Measurements from ENCODE around the gene PRIMA1.
"Not testable (repeated sequence)": the region's sequence is repeated elsewhere in the genome, so short reads cannot be mapped to it uniquely, and the experiment has no call there.

PRIMA1 gene, protein sequence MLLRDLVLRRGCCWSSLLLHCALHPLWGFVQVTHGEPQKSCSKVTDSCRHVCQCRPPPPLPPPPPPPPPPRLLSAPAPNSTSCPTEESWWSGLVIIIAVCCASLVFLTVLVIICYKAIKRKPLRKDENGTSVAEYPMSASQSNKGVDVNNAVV

GRCh38 chr14:93788293-93788542 lies at the start of gene PRIMA1:
PRIMA1 (minus strand) TSS chr14:93788485; CDS start chr14:93787718, 767 bp downstream.
- DNase-seq (ENCODE audit: low read depth), result no peak

- DNase-seq (ENCODE audit: low read depth), result no peak
Observed at GRCh38 chr14:93834699-93835371, 46.5 kb upstream of the PRIMA1 start.

DNA sequence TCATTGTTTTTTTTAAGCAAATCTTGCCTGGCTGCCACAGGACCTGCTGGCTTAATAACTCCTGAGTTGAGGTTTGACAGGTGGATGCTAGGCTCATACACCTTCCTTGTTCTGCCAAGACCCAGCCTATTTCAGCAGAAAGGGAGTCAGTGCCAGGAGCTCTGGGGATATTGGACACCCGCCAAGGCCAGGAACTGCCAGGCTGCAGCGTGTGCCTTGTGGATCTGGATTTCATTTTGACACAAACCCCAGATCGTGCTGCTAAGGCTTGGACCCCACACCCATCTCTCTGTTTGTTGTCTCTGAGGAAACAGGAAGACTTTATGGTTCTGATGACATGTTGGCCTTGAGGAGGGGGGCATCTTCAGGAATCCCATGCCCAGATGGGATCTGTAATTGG lies 44.4 kb upstream of the PRIMA1 start:
- no peak for DNase-seq (ENCODE audit: low read depth)

DNA sequence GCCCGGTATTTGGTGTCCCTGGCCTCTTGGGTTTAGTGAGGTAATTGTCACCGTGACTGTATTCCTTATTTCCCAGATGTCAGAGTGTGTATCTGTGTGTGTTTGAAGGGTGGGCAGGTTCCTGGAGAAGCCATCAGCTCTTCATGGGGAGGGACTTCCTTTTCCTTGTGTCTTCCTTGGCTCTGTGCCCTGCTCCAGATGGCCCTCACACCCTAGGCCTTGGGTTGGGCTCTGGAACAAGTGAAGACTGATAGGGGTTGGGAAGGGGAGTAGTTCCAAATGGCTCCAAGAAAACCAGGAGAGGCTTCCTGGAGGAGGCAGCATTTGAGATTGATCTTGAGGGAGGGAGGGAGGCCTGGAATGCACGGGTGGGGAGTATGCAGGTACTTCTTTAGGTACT lies 43.8 kb upstream of the PRIMA1 start:
- no peak for DNase-seq (ENCODE audit: low read depth)

DNA sequence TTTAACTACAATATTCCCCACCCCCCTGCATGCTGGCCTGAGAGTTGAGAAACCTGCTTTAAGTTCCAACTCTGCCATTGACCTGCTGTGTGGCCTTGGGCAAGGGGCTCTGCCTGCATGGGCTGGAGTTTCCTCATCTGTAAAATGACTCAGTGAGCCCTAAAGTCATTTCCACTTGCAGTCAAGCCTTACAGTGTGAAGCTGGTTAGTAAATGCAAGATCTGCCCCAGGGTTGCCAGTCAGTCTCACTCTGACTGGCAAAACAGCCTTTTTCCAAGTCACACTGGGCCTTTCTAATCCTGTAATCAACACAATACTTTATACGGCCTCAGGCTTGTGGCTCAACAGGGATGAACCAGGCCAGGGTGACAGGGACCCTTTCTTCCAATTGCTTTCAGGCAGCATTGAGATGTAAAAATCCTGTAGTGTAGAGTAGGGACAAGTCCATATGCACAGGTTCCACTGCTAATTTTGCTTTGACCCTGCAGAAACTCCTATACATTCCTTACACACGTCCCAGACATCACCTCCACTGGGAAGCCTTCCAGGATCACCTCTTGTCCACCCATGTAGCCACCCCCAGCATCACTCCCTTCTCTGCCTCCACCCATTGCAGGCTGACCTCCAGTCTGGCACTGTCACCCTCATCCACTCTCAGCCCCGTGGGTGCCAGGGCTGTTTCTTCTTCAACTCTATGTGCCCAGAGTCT lies 42.6 kb upstream of the PRIMA1 start:
- no peak for DNase-seq (ENCODE audit: low read depth)

GRCh38 chr14:93829839-93830481 lies 41.7 kb upstream of the PRIMA1 start:
- no peak for DNase-seq (ENCODE audit: low read depth)

DNA sequence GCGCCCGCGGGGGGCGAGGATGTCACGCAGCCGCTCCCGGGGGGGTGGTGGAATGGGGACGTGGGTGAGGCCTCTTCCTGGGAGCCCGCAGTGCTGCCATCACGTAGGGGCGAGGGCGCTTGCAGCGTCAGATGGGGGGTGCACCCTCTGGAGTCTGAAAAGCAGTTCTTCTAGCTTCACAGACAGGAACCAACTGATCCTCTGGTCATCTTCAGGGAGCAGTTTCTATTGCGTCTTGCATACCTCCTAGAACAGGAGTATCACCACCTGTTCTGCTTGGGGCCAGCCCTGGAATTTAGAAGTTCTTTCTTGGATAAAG lies 36.9 kb upstream of the PRIMA1 start:
- no peak for DNase-seq (ENCODE audit: low read depth)

DNA sequence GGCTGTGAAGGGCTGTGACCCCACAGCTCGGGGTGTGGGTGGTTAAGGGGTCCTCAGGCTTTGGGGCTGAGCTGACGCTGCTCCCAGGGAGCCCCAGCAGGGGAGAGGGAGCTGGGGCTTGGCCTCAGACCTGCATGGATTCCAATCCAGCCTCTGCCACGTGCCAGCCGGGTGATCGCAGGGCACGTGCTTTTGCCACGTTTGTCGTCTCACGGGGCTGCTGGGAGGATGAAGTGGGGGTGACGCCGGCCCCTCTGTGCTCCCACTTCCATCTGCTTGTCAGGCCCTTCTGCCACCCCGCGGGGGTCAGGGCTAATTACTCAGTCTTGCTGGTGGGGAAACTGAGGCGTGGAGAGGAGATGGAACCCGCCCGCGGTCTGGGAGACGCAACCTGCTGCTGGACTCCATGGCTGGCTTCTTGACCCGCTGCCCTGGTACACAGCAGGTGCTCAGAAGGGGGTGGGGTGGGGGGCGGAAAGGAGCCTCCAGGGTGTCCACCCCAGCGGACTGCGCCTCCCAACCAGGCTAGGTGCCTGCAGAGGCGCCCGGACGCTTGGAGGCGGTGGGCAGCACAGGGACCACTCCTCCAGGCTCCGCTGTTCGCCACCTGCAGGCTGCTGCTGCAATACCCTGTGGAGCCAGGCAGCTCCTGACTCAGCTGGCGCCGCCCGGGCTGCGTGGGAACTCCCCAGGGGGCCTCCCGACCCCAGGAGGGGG lies 36.4 kb upstream of the PRIMA1 start:
- no peak for DNase-seq (ENCODE audit: low read depth)

DNA sequence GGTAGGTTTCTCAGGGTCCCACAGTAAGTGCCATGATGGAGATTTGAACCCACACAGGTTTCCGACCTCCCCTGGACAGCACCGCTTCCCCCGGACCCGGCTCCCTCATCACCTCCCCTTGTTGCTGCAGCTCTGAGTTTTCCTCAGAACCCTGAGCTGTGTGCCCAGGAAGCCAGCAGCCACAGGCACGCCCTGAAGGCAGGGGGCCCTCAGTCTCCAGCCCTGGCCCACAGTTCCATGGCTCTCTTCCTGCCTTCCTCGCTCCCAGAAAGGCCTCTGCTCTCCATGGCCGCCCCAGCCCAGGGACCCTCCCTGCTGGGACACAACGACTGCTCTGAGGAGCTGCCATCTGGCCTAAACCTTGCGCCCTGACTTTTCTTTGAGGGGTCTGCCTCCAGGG lies 35.8 kb upstream of the PRIMA1 start:
- DNase-seq (ENCODE audit: low read depth), result no peak

DNA sequence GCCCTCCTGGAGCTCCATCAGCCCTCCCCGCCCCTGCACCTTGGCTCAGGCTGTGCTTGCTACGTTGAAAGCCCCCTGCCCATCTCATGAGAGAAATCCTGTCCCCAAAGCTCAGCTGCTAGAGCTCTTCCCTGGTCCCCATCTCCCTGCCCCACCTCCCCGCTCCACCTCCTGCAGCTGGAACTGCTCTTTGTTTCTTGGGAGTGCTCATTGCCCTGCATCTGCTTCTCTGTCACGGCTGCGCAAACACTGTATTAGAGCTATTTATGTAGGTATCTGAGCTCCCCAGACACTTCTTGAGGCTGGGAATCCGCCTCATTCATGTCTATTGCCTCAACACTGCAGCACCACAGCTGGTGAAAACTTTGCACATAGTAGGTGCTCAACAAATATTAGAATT lies 32.8 kb upstream of the PRIMA1 start:
- DNase-seq (ENCODE audit: low read depth), result no peak

- DNase-seq (ENCODE audit: low read depth), result no peak
Observed at GRCh38 chr14:93818857-93819256, 30.6 kb upstream of the PRIMA1 start.

- DNase-seq (ENCODE audit: low read depth), result no peak
Observed at GRCh38 chr14:93811676-93812075, 23.4 kb upstream of the PRIMA1 start.

GRCh38 chr14:93811020-93811419 lies 22.7 kb upstream of the PRIMA1 start:
- no peak for DNase-seq (ENCODE audit: low read depth)

GRCh38 chr14:93809491-93810420 lies 21.5 kb upstream of the PRIMA1 start:
- DNase-seq (ENCODE audit: low read depth), result not testable (repeated sequence)

DNA sequence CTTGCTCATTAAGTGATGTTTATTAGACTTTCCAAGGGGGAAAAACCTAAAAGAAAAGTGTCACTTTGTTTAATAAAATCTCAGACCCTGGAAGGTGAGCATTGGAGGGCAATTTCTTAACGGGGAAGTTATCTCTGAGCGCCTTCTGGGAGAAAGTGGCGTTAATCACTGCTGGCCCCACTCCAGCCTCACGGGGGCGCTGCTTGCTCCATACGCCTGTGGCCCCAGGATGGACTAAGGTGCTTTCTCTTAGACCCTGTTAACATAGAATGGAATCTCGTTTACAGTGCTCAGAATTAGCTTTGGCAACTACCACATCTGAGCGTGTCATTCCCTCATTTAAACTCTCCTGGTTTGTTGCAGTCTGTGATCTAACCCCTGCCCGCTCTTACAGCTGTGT lies 16.4 kb upstream of the PRIMA1 start:
- DNase-seq (ENCODE audit: low read depth), result no peak

DNA sequence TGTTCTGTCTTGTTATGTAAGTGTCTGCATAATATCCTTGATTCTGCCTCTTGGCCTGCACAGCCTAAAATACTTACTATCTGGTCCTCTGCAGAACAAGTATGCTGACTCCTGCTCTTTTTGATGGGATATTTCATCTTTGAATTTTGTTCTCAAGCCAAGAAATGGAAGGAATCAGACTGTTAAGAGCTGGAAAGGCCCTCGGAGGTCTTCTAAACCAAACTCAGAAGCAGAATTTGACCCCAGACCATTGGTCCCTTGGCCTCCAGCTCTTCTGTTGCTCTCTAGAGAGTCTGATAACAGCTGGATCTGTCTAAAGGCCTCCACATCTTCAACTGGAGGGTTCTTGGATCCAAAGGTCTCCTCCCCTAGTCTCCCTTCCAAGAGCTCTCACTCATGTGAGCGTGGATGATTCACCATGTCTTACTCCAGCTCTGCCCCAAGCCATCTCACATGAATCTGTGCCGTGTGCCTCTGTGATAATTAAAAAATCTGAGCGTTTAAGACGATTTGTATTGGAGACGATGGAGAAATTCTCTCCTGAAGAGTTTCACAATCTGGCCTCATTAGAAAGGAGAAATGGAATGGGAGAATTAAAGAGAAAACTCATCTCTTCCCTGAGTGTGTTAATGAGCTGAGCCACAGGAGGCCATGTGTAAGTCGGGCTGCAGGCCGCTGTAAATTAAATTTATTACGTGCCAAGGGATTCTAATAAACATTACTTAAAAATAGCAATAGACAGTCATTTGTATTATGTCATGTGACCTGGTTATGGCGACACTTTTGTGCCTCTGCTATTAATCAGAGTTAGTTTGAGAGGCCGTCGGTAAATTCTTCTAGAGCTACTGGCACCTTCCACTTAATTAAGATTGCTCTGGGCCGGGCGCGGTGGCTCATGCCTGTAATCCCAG lies 15.4 kb upstream of the PRIMA1 start:
- DNase-seq (ENCODE audit: low read depth), result no peak

- DNase-seq (ENCODE audit: low read depth), result no peak
Observed at GRCh38 chr14:93799989-93800921, 12.0 kb upstream of the PRIMA1 start.

GRCh38 chr14:93799617-93799988 lies 11.3 kb upstream of the PRIMA1 start:
- DNase-seq (ENCODE audit: low read depth), result no peak

DNA sequence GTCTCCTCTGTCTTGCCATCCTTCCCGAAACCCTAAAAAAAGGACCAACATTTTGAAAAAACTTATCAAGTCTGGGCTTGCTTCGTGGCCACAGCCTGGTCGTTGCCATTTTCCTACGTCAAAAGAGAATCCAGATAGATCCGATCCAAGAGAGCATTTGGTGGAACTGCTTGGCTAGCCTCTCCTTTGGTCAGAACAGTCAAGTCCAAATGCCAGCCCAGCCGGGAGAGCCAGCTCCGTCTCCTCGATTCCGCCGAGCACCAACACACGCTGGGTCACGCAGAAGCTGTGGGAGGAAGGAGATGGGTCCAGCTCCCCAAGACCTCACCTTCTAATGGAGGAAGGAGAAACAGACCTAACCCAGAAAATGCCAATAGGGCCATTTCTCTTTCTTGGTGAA lies 9.3 kb upstream of the PRIMA1 start:
- no peak for DNase-seq (ENCODE audit: low read depth)

GRCh38 chr14:93797071-93797470 lies 8.8 kb upstream of the PRIMA1 start:
- DNase-seq (ENCODE audit: low read depth), result no peak
